Thyroid gland (tissue), 4 donors: ENCODE results near the gene SVOPL.

Experiments
- CTCF ChIP-seq, 6 experiments: fragments of 200-600 bp in 3 of 6; fragments of 450-650 bp in 3 of 6; sonication (generic) in 3 of 6; IDR thresholded peaks; one replicate each; pipeline ENCODE4 v1.5.1; 2016 to 2019; ENCODE audit warnings: antibody characterized with exemption in 6 of 6, mild to moderate bottlenecking in 2 of 6, inconsistent platforms in 1 of 6, moderate library complexity in 1 of 6
- POLR2A ChIP-seq, 2 donors: fragments of 450-650 bp; IDR thresholded peaks; one replicate each; pipeline ENCODE4 v1.6.1; 2017; ENCODE audit warnings: antibody characterized with exemption in 2 of 2, mild to moderate bottlenecking in 2 of 2, moderate library complexity in 1 of 2

- TF ChIP-seq CTCF (IDR thresholded peaks at IDR 0.05) = no peak
- no peak for TF ChIP-seq POLR2A (IDR thresholded peaks at IDR 0.05)
Measured at GRCh38 chr7:138545123-138545522, 156.0 kb downstream of the SVOPL start.
